Bronchial epithelial cell (primary cell): ENCODE results near the gene ULK4. TPM values are rescaled to one million over a fixed set of nuclear protein-coding genes. Genes with fewer than 3 reads are reported as not detected.

Experiments
- DNase-seq: peaks from one replicate; pipeline ENCODE4 v3.0.0-alpha.2; 2010; ENCODE audit warnings: low read depth
- FAIRE-seq: peaks from 2 replicates; lab custom pipeline; 2011; peaks lifted over from hg19 to GRCh38; lab: Jason Lieb, UNC
- H3K27me3 ChIP-seq: 2 replicates; pipeline ENCODE4 v1.5.1; 2011; ENCODE audit warnings: low read length; ENCODE audit not compliant: control insufficient read depth, insufficient read depth
- H3K36me3 ChIP-seq: 2 replicates; pipeline ENCODE4 v1.5.1; 2011; ENCODE audit warnings: low read length; ENCODE audit not compliant: control insufficient read depth, insufficient read depth
- H3K4me3 ChIP-seq: 2 replicates; pipeline ENCODE4 v1.5.1; 2011; ENCODE audit warnings: mild to moderate bottlenecking, low read depth, low read length, control low read depth
- CTCF ChIP-seq: IDR thresholded peaks from 2 replicates; pipeline ENCODE4 v1.5.1; 2011; ENCODE audit warnings: mild to moderate bottlenecking, moderate library complexity, low read length, control low read depth, inconsistent platforms; ENCODE audit not compliant: insufficient read depth, severe bottlenecking
- total RNA-seq: library from RNA; depleted of rRNA; stranded (reverse); fragments of >200 nt; gene quantifications from 2 replicates; pipeline ENCODE4 v1.2.1, GENCODE V29; 2014

Gene ULK4
- total RNA-seq, 1 donor from 2014 or later: 3.9 TPM

- TF ChIP-seq CTCF: no peak
- no peak for FAIRE-seq
- no peak for DNase-seq
- Histone ChIP-seq H3K4me3 (no peak overlapping the region), H3K27me3 (no peaks in the 10 kb centered on the region), H3K36me3 (no peaks in the 10 kb centered on the region)
These were observed 524.9 kb downstream of the ULK4 start for GRCh38 chr3:41436983-41437382.

DNA sequence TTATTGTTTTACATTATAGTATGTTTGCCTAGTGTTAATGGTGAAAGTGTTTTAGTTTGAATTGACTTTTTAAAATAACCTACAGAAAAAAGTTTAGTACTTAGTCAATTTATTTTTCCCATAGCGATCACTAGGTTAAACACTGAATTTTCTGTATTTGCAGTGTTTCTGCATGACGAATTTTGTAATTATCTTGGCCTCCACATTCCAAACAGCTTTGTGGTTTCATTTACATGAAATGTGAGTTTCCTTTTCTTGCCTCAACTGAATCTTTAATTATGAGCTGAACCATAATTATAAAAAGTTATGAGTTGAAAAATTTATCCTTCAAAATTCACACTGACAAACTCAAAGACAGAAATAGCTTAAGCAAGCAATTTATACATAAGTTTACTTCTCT is 527.1 kb downstream of the ULK4 start:
- H3K27me3 ChIP-seq: no peaks in the 10 kb centered on the region
- DNase-seq (no peak), FAIRE-seq (no peak)

DNA sequence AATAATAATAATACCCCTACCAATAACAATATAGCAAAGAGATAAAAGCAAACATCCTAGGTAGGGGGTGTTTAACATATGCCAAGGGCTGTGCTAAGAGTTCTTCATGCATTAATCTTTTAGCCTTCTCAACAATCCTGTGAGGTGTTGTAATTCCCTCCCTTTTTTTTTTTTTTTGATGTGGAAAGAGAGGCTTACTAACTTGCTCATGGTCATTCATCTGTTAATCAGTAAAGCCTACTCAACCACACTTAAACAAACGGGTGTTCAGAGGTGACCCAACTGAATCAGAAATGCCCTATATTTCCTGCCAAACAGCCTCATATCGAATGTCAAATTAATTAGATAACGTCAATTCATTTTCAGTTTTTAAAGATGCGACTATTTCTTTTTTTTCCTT is 530.5 kb downstream of the ULK4 start:
- Histone ChIP-seq H3K36me3 (no peaks in the 10 kb centered on the region), H3K27me3 (no peaks in the 10 kb centered on the region), H3K4me3 (no peak overlapping the region)
- no peak for FAIRE-seq
- DNase-seq: no peak
- no peak for TF ChIP-seq CTCF

More for the DNA sequence above, 527.1 kb downstream of the ULK4 start:
- H3K36me3 ChIP-seq: no peaks in the 10 kb centered on the region
- TF ChIP-seq CTCF: no peak
- no peak overlapping the region for H3K4me3 ChIP-seq

GRCh38 chr3:41430886-41431285 is 531.0 kb downstream of the ULK4 start:
- FAIRE-seq (no peak), DNase-seq (no peak)
- Histone ChIP-seq H3K4me3 (no peak overlapping the region), H3K27me3 (no peaks in the 10 kb centered on the region), H3K36me3 (no peaks in the 10 kb centered on the region)
- TF ChIP-seq CTCF: no peak

DNA sequence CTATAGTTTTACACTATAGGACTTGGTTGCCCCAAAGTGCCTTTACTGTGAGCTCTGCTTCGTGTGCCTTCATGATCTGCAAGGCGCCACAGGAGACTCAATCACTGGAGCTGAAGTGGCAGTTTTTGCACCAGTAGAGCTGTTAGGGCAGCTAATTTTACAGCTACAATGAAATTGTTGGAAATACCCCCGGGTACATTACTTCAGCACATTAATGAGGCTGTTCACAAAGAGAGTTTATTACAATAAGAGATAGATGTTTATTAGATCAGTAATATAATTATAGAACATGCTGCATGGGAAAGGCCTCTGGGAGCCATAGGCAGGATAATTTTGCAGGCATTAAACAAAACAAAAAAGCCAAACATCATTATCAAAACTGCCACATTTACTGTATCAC is 531.5 kb downstream of the ULK4 start:
- DNase-seq (no peak), FAIRE-seq (no peak)
- no peaks in the 10 kb centered on the region for H3K36me3 ChIP-seq
- TF ChIP-seq CTCF: no peak
- H3K27me3 ChIP-seq: no peaks in the 10 kb centered on the region
- H3K4me3 ChIP-seq: no peak overlapping the region

DNA sequence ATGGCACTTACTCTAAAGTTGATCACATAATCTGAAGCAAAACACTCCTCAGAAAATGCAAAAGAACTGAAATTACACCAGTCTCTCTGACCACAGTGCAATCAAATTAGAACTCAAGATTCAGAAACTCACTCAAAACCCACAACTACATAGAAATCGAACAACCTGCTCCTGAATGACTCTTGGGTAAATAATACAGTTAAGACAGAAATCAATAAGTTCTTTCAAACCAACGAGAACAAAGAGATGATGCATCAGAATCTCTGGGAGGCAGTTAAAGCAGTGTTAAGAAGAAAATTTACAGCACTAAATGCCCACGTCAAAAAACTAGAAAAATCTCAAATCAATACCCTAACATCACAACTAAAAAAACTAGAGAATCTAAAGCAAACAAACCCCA is 535.4 kb downstream of the ULK4 start:
- TF ChIP-seq CTCF: no peak
- no peak for FAIRE-seq

More for the DNA sequence above, 535.4 kb downstream of the ULK4 start:
- H3K27me3 ChIP-seq: no peaks in the 10 kb centered on the region
- no peaks in the 10 kb centered on the region for H3K36me3 ChIP-seq
- no peak overlapping the region for H3K4me3 ChIP-seq
- DNase-seq: no peak
